Prostate gland (tissue), 2 donors: Measurements from ENCODE around the gene SNAP29. TPM values are rescaled to one million over a fixed set of nuclear protein-coding genes. Genes with fewer than 3 reads are reported as not detected.
"Not testable (repeated sequence)": the region's sequence is repeated elsewhere in the genome, so short reads cannot be mapped to it uniquely, and the experiment has no call there.

Experiments used
- DNase-seq: peaks from one replicate; pipeline ENCODE4 v3.0.0-alpha.2; 2019; ENCODE audit warnings: low spot score
- H3K27ac ChIP-seq, 2 donors: fragments of 200-600 bp; sonication (generic); 2 replicates each; pipeline ENCODE4 v1.5.1; 2017 to 2019
- H3K27me3 ChIP-seq: fragments of 200-600 bp; sonication (generic); replicated peaks from 2 replicates; pipeline ENCODE4 v1.5.1; 2019; ENCODE audit not compliant: insufficient read depth
- H3K36me3 ChIP-seq, 2 donors: fragments of 200-600 bp; sonication (generic); 1 replicate in 1 of 2; 2 replicates in 1 of 2; pipeline versions ENCODE4 v1.5.1 to v1.8.1; 2017 to 2019
- H3K4me1 ChIP-seq: fragments of 200-600 bp; sonication (generic); replicated peaks from 2 replicates; pipeline ENCODE4 v1.5.1; 2019
- H3K4me3 ChIP-seq, 2 donors: fragments of 200-600 bp; sonication (generic); 2 replicates each; pipeline ENCODE4 v1.5.1; 2017 to 2019
- H3K9me3 ChIP-seq: fragments of 200-600 bp; sonication (generic); 2 replicates; pipeline ENCODE4 v1.5.1; 2017
- POLR2A ChIP-seq: fragments of 450-650 bp; IDR thresholded peaks from one replicate; pipeline ENCODE4 v1.6.1; 2016; ENCODE audit warnings: antibody characterized with exemption, mild to moderate bottlenecking
- POLR2AphosphoS5 ChIP-seq: sonication (generic); formaldehyde crosslinking; IDR thresholded peaks from one replicate; pipeline ENCODE4 v1.6.1; 2017; ENCODE audit warnings: antibody characterized with exemption
- WGBS: methylation state at CpG from one replicate; pipeline ENCODE4 v1.1.5; 2018; 5-methylcytosine and 5-hydroxymethylcytosine counted together
- intact Hi-C: fragments of 100-400 bp; cut with DNase I; formaldehyde crosslinking; loops from one replicate; pipeline ENCODE4 v1.14.2; 2022
- total RNA-seq, 2 donors: library from RNA; depleted of rRNA; stranded (reverse); fragments of >200 nt; gene quantifications; one replicate each; pipeline ENCODE4 v1.1.0, GENCODE V29; 2016
- TF ChIP-seq, protein P1 (sequence below), 4 experiments: fragments of 200-600 bp in 2 of 4; fragments of 450-650 bp in 2 of 4; sonication (generic) in 2 of 4; IDR thresholded peaks; 1 replicate in 3 of 4; 2 replicates in 1 of 4; pipeline ENCODE4 v1.5.1; 2016 to 2019; ENCODE audit warnings: antibody characterized with exemption in 4 of 4, mild to moderate bottlenecking in 2 of 4, moderate library complexity in 2 of 4

The SNAP29 gene
- total RNA-seq, 2 donors from 2014 or later, result 19.1 to 24.1 TPM

GRCh38 chr22:20818471-20818870 lies 40.3 kb upstream of the SNAP29 start:
- Histone ChIP-seq H3K4me3 (no peak overlapping the region), H3K27me3 (no peaks in the 10 kb centered on the region), H3K4me1 (no peaks in the 10 kb centered on the region), H3K9me3 (no peaks in the 10 kb centered on the region), H3K27ac (no peak overlapping the region), H3K36me3 (peaks cover 4 to 8% of the 10 kb centered on the region in 2 donors)
- no peak for DNase-seq
- no peak for TF ChIP-seq POLR2AphosphoS5
- TF ChIP-seq, protein P1, sequence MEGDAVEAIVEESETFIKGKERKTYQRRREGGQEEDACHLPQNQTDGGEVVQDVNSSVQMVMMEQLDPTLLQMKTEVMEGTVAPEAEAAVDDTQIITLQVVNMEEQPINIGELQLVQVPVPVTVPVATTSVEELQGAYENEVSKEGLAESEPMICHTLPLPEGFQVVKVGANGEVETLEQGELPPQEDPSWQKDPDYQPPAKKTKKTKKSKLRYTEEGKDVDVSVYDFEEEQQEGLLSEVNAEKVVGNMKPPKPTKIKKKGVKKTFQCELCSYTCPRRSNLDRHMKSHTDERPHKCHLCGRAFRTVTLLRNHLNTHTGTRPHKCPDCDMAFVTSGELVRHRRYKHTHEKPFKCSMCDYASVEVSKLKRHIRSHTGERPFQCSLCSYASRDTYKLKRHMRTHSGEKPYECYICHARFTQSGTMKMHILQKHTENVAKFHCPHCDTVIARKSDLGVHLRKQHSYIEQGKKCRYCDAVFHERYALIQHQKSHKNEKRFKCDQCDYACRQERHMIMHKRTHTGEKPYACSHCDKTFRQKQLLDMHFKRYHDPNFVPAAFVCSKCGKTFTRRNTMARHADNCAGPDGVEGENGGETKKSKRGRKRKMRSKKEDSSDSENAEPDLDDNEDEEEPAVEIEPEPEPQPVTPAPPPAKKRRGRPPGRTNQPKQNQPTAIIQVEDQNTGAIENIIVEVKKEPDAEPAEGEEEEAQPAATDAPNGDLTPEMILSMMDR (IDR thresholded peaks at IDR 0.05), result no peak
- no peak for TF ChIP-seq POLR2A
- 83% methylated on average over 3 of the region's 3 CpGs for WGBS
- intact Hi-C loops, result no loop called here

- intact Hi-C loops, result no loop called here
- TF ChIP-seq POLR2A, result no peak
- TF ChIP-seq, protein P1 (IDR thresholded peaks at IDR 0.05), result no peak
- no peak for TF ChIP-seq POLR2AphosphoS5
- Histone ChIP-seq H3K9me3 (no peaks in the 10 kb centered on the region), H3K27me3 (no peaks in the 10 kb centered on the region), H3K36me3 (peaks cover 4 to 8% of the 10 kb centered on the region in 2 donors), H3K4me3 (no peak overlapping the region), H3K27ac (no peak overlapping the region), H3K4me1 (no peaks in the 10 kb centered on the region)
- WGBS, result 87% methylated on average over 9 of the region's 9 CpGs
- no peak for DNase-seq
Observed at GRCh38 chr22:20819471-20819870, 39.3 kb upstream of the SNAP29 start.

DNA sequence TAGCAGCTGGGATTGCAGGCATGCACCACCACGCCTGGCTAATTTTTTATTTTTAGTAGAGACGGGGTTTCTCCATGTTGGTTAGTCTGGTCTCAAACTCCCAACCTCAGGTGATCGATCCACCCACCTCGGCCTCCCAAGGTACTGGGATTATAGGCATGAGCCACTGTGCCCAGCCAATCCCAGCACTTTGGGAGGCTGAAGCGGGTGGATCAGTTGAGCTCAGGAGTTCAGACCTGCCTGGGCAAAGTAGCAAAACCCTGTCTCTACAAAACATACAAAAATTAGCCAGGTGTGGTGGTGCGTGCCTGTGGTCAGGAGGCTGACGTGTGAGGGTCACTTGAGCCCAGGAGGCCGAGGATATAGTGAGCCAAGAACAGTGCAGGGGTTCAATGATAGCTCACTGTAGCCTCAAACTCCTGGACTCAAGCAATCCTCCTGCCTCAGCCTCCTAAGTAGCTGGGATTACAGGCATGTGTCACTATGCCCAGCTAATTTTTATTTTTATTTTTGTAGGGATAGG lies 37.0 kb upstream of the SNAP29 start:
- H3K9me3 ChIP-seq, H3K36me3 ChIP-seq, H3K4me1 ChIP-seq, intact Hi-C loops, H3K27me3 ChIP-seq, H3K27ac ChIP-seq, H3K4me3 ChIP-seq, DNase-seq: not testable (repeated sequence)
- 95% methylated on average over 8 of the region's 8 CpGs for WGBS

GRCh38 chr22:20822240-20822639 lies 36.6 kb upstream of the SNAP29 start:
- TF ChIP-seq, protein P1 (IDR thresholded peaks at IDR 0.05), result no peak
- TF ChIP-seq POLR2AphosphoS5 (no peak), POLR2A (no peak)
- H3K4me1 ChIP-seq, result no peaks in the 10 kb centered on the region
- intact Hi-C loops, result no loop called here
- no peaks in the 10 kb centered on the region for H3K9me3 ChIP-seq
- 94% methylated on average over 5 of the region's 5 CpGs for WGBS
- H3K27me3 ChIP-seq, result no peaks in the 10 kb centered on the region
- DNase-seq, result no peak
- no peak overlapping the region for H3K27ac ChIP-seq
- H3K36me3 ChIP-seq, result peaks cover 0 to 4% of the 10 kb centered on the region in 2 donors
- H3K4me3 ChIP-seq, result no peak overlapping the region

DNA sequence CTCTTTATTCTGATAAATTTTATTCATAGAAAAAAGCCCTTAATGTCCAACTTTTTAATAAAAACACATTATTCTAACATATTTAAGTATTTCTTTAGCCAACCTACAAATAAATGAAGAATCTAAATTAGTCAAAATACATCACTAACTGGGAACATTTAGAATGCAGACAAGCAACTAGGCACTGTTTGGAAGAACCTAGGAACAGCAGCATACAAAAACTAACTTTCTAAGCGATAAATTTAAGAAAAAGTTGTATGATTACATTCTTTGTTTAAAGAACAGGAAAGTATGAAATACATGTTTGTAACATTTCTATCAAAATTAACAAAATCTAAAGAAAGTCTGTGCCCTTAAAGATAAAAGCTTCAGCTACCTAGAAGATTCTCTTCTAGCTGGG lies 35.5 kb upstream of the SNAP29 start:
- H3K27me3 ChIP-seq, result no peaks in the 10 kb centered on the region
- intact Hi-C loops, result no loop called here
- no peak overlapping the region for H3K4me3 ChIP-seq
- H3K9me3 ChIP-seq, result no peaks in the 10 kb centered on the region
- WGBS, result 91% methylated on average over 1 of the region's 1 CpG
- TF ChIP-seq POLR2A (no peak), POLR2AphosphoS5 (no peak)
- TF ChIP-seq, protein P1 (IDR thresholded peaks at IDR 0.05), result no peak
- peaks cover 0 to 4% of the 10 kb centered on the region in 2 donors for H3K36me3 ChIP-seq
- no peaks in the 10 kb centered on the region for H3K4me1 ChIP-seq
- no peak for DNase-seq
- no peak overlapping the region for H3K27ac ChIP-seq

GRCh38 chr22:20825216-20825615 lies 33.6 kb upstream of the SNAP29 start:
- 94% methylated on average over 4 of the region's 4 CpGs for WGBS

More at GRCh38 chr22:20825216-20825615, 33.6 kb upstream of the SNAP29 start:
- H3K27ac ChIP-seq, H3K9me3 ChIP-seq, H3K4me1 ChIP-seq, H3K27me3 ChIP-seq, H3K36me3 ChIP-seq, H3K4me3 ChIP-seq, intact Hi-C loops, DNase-seq: not testable (repeated sequence)
